PC-9 (cell line): ENCODE results near the gene TRAPPC6A. TPM values are rescaled to one million over a fixed set of nuclear protein-coding genes. Genes with fewer than 3 reads are reported as not detected.

Experiments used
- BruUV-seq: library from RNA; stranded (reverse); fragments of 400-500 nt; replicated peaks from 2 replicates; lab custom pipeline; 2021; lab: Mats Ljungman, UMichigan
- CTCF ChIA-PET: fragments of 300-600 bp; sonication (Branson Sonifier 250); formaldehyde crosslinking; loops from one replicate; lab custom pipeline; 2022; ENCODE audit warnings: antibody characterized with exemption; lab: Charles Lee
- POLR2A ChIA-PET: fragments of 300-600 bp; sonication (Branson Sonifier 250); formaldehyde crosslinking; loops from one replicate; lab custom pipeline; 2022; ENCODE audit warnings: antibody characterized with exemption; ENCODE audit not compliant: unreplicated experiment; lab: Charles Lee
- DNase-seq, 2 experiments: peaks; one replicate each; pipeline versions ENCODE4 v3.0.0 to v3.0.0-alpha.2; 2015 to 2022; ENCODE audit warnings: mixed read lengths in 1 of 2
- H2AFZ ChIP-seq: fragments of 200-600 bp; sonication (generic); 2 replicates; pipeline ENCODE4 v1.8.1; 2017; ENCODE audit warnings: antibody characterized with exemption
- H3F3A ChIP-seq: fragments of 200-600 bp; sonication (generic); 2 replicates; pipeline ENCODE4 v1.8.1; 2017; ENCODE audit warnings: antibody characterized with exemption, mild to moderate bottlenecking, low read depth; ENCODE audit not compliant: insufficient read depth
- H3K27ac ChIP-seq: fragments of 200-600 bp; sonication (generic); 2 replicates; pipeline ENCODE4 v1.6.1; 2016; ENCODE audit warnings: mixed run types
- H3K27me3 ChIP-seq: fragments of 200-600 bp; sonication (generic); 2 replicates; pipeline ENCODE4 v1.6.1; 2016; ENCODE audit warnings: low read depth, mixed run types; ENCODE audit not compliant: insufficient read depth
- H3K36me3 ChIP-seq: fragments of 200-600 bp; sonication (generic); 2 replicates; pipeline ENCODE4 v1.6.1; 2016; ENCODE audit warnings: low read depth, mixed run types
- H3K4me1 ChIP-seq: fragments of 200-600 bp; sonication (generic); replicated peaks from 2 replicates; pipeline ENCODE4 v1.6.1; 2016; ENCODE audit warnings: mixed run types; ENCODE audit not compliant: insufficient read depth
- H3K4me2 ChIP-seq: fragments of 200-600 bp; sonication (generic); 2 replicates; pipeline ENCODE4 v1.6.1; 2017; ENCODE audit warnings: mixed run types
- H3K4me3 ChIP-seq: fragments of 200-600 bp; sonication (generic); 2 replicates; pipeline ENCODE4 v1.6.1; 2016; ENCODE audit warnings: mixed run types
- H3K79me2 ChIP-seq: fragments of 200-600 bp; sonication (generic); 2 replicates; pipeline ENCODE4 v1.6.1; 2017; ENCODE audit warnings: low read depth, mixed run types
- H3K9me2 ChIP-seq: fragments of 200-600 bp; sonication (generic); 2 replicates; pipeline ENCODE4 v1.8.1; 2017; ENCODE audit warnings: mild to moderate bottlenecking; ENCODE audit not compliant: insufficient read depth
- H3K9me3 ChIP-seq: fragments of 200-600 bp; sonication (generic); 2 replicates; pipeline ENCODE4 v1.8.1; 2016; ENCODE audit warnings: low read depth; ENCODE audit not compliant: insufficient read depth
- H4K20me1 ChIP-seq: fragments of 200-600 bp; sonication (generic); 2 replicates; pipeline ENCODE4 v1.8.1; 2017; ENCODE audit not compliant: insufficient read depth
- EZH2 ChIP-seq: fragments of 200-600 bp; sonication (generic); IDR thresholded peaks from 2 replicates; pipeline ENCODE4 v1.8.0; 2017; ENCODE audit warnings: antibody characterized with exemption, low read depth
- intact Hi-C: fragments of 100-400 bp; cut with micrococcal nuclease; formaldehyde crosslinking; loops from one replicate; pipeline ENCODE4 v1.10.0; 2022; ENCODE audit not compliant: unreplicated experiment
- total RNA-seq: library from RNA; stranded (reverse); gene quantifications from 2 replicates; pipeline ENCODE4 v1.2.3, GENCODE V29; 2021
- TF ChIP-seq, protein P1 (sequence below): fragments of 200-600 bp; sonication (generic); conservative IDR thresholded peaks from 2 replicates; pipeline ENCODE4 v1.6.1; 2017; ENCODE audit warnings: mixed run types, antibody characterized with exemption, mild to moderate bottlenecking, moderate library complexity

Gene TRAPPC6A
- total RNA-seq, 1 experiment from 2014 or later, result 61.6 TPM

GRCh38 chr19:45146741-45147205, 31.3 kb downstream of the TRAPPC6A start:
- POLR2A ChIA-PET, result no interaction called here
- H3K4me3 ChIP-seq, result no peak overlapping the region
- CTCF ChIA-PET, result no interaction called here
- peaks cover 18% of the 10 kb centered on the region for H3K4me1 ChIP-seq
- TF ChIP-seq EZH2, result no peak
- TF ChIP-seq, protein P1, sequence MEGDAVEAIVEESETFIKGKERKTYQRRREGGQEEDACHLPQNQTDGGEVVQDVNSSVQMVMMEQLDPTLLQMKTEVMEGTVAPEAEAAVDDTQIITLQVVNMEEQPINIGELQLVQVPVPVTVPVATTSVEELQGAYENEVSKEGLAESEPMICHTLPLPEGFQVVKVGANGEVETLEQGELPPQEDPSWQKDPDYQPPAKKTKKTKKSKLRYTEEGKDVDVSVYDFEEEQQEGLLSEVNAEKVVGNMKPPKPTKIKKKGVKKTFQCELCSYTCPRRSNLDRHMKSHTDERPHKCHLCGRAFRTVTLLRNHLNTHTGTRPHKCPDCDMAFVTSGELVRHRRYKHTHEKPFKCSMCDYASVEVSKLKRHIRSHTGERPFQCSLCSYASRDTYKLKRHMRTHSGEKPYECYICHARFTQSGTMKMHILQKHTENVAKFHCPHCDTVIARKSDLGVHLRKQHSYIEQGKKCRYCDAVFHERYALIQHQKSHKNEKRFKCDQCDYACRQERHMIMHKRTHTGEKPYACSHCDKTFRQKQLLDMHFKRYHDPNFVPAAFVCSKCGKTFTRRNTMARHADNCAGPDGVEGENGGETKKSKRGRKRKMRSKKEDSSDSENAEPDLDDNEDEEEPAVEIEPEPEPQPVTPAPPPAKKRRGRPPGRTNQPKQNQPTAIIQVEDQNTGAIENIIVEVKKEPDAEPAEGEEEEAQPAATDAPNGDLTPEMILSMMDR, result no peak
- H4K20me1 ChIP-seq, result peaks cover 14% of the 10 kb centered on the region
- H3K9me2 ChIP-seq, result no peaks in the 10 kb centered on the region
- H3K27ac ChIP-seq, result no peak overlapping the region
- H3K36me3 ChIP-seq, result no peaks in the 10 kb centered on the region
- DNase-seq, result no peak
- intact Hi-C loops, result no loop called here
- H2AFZ ChIP-seq, result no peak overlapping the region
- H3K9me3 ChIP-seq, result no peaks in the 10 kb centered on the region
- H3K4me2 ChIP-seq, result no peak overlapping the region
- no peaks in the 10 kb centered on the region for H3K79me2 ChIP-seq
- H3K27me3 ChIP-seq, result no peaks in the 10 kb centered on the region
- H3F3A ChIP-seq, result peaks cover 31% of the 10 kb centered on the region; the same call in 1 of the 2 replicates
- TSS peak; percentile 18 for BruUV-seq

- H3K27me3 ChIP-seq, result no peaks in the 10 kb centered on the region
- no peaks in the 10 kb centered on the region for H3K9me2 ChIP-seq
- H2AFZ ChIP-seq, result no peak overlapping the region
- DNase-seq, result no peak
- peaks cover 26% of the 10 kb centered on the region; the same call in 1 of the 2 replicates for H3F3A ChIP-seq
- H3K4me2 ChIP-seq, result no peak overlapping the region
- ChIA-PET POLR2A (no interaction called here), CTCF (no interaction called here)
- TF ChIP-seq, protein P1, result no peak
- H3K79me2 ChIP-seq, result no peaks in the 10 kb centered on the region
- BruUV-seq, result no TSS peak
- H4K20me1 ChIP-seq, result peaks cover 12% of the 10 kb centered on the region
- H3K9me3 ChIP-seq, result no peaks in the 10 kb centered on the region
- H3K27ac ChIP-seq, result no peak overlapping the region
- no peaks in the 10 kb centered on the region for H3K36me3 ChIP-seq
- H3K4me3 ChIP-seq, result no peak overlapping the region
- intact Hi-C loops, result no loop called here
- H3K4me1 ChIP-seq, result peaks cover 14% of the 10 kb centered on the region
Observed at GRCh38 chr19:45146251-45146650, 31.8 kb downstream of the TRAPPC6A start.

DNA sequence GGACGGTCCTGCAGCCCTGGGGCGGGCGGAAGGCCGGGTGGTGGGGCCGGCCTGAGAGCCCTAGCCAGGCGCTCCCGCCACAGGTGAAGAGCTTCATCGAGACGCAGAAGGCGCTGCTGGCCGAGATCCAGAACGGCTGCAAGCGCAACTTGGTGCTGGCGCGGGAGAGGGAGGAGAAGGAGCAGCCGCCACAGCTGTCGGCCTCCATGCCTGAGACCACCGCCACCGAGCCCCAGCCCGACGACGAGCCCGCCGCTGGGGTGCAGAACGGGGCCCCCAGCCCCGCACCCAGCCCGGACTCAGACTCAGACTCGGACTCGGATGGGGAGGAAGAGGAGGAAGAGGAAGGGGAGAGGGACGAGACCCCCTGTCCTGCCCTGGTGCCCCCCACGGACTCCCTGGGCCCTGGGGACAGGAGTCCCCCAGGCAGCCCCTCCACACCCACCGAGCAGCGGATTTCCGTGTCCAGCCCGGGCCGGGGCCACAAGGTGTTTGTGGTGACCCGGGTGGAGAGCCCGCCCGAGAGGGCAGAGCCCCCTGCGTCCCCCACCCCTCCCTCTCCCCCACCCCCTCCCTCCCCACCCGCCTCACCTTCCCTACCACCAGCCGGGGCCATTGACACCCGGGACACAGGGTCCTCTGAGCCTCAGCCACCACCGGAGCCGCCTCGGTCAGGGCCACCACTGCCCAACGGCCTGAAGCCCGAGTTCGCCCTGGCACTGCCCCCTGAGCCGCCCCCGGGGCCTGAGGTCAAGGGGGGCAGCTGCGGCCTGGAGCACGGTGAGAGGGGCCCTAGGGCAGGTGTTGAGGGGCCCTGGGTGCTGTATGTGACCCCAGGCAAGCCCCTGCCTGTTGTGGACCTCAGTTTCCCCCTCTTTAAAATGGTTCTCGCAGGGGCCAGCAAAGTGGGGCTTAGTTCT, 32.5 kb downstream of the TRAPPC6A start:
- no peaks in the 10 kb centered on the region for H3K36me3 ChIP-seq

More for the DNA sequence above, 32.5 kb downstream of the TRAPPC6A start:
- Histone ChIP-seq H2AFZ (no peak overlapping the region), H3K27me3 (no peaks in the 10 kb centered on the region), H3K4me1 (peaks cover 6% of the 10 kb centered on the region), H3K27ac (no peak overlapping the region), H3K4me3 (no peak overlapping the region), H3K9me3 (no peaks in the 10 kb centered on the region), H3K4me2 (no peak overlapping the region), H3F3A (peaks cover 19% of the 10 kb centered on the region; the same call in 1 of the 2 replicates), H4K20me1 (peaks cover 9% of the 10 kb centered on the region), H3K9me2 (no peaks in the 10 kb centered on the region), H3K79me2 (no peaks in the 10 kb centered on the region)
- ChIA-PET POLR2A (no interaction called here), CTCF (no interaction called here)
- intact Hi-C loops, result no loop called here
- no peak for TF ChIP-seq EZH2
- TF ChIP-seq, protein P1, result no peak
- no peak for DNase-seq
- no TSS peak for BruUV-seq
